Measurements from ENCODE around the gene BTNL8.
"Not testable (repeated sequence)": the region's sequence is repeated elsewhere in the genome, so short reads cannot be mapped to it uniquely, and the experiment has no call there.

BTNL8 gene

DNA sequence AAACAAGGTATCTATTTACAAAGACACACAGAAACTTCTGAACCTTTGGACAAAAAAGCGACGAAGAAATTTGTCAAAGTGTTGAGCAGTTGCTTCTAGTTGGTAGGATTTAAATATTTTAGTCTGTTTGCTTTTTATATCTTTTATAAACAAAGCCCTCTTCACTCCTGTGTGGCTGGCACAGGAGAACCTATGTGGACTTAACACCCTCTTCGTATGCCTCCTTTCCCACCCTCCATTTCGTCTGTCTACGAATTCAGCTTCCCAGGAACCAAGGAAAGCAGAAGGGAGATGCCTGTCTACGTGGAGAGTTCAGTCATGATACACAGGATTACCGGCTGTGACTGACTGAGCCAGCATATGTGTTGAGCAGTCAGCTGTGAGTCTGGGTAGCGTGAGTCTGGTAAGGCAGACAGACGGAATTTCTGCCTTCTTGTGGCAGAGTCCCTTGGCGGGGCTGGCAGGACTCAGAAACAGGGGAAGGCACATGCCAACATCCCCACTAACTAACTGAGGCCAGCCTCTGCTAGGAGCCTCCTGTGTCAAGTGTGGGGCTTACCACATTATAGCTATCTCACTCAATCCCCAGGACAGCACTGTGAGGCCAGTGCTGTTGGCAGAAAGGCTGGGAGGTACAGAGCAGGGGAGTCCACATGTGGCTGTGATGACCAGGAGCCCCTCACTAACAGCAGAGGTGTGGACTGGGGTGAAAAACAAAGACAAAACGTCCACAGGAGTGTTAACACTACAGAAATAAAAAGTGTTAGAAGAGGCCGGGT, 24.0 kb upstream of the BTNL8 start:
- DNase-seq (ENCODE audit: low read depth), result no peak

DNA sequence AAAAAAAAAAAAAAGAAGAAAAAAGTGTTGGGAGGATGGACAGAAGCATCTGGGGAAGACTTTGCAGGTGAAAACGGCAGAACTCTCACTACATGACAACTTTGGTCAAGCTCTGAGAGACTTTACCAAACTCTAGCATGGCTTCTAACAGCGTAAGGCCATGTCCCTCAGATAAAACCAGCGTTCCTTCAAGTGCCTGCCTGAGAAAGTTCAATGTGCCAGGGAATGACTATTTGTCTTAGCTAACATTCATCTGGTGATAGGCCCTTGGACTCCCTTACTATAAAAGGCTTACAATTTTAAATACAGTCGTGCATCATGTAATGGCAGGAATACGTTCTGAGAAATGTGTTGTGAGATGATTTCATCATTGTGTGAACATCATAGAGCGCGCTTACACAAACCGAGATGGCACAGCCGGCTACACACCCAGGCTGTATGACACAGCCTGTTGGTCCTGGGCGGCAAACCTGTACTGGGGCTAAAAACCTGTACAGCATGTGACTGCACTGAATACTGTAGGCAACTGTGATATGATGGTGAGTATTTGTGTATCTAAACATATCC, 23.0 kb upstream of the BTNL8 start:
- no peak for DNase-seq (ENCODE audit: low read depth)

DNA sequence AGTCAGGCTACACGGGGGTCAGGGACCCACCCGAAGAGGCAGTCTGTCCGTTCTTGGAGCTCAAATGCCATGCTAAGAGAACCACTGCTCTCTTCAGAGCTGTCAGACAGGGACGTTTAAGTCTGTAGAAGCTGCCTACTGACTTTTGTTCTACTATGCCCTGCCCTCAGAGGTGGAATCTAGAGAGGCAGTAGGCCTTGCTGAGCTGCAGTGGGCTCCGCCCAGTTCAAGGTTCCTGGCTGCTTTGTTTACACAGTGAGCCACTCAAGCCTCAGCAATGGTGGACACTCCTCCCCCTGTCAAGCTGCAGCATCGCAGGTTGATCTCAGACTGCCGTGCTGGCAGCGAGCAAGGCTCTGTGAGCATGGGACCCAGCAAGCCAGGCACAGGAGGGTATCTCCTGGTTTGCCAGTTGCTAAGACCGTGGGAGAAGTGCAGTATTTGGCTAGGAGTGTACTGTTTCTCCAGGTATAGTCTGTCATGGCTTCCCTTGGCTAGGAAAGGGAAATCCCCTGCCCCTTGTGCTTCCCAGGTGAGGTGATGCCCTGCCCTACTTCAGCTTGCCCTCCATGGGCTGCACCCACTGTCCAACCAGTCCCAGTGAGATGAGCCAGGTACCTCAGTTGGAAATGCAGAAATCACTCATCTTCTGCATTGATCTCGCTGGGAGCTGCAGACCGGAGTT, 13.0 kb upstream of the BTNL8 start:
- DNase-seq (ENCODE audit: low read depth), result not testable (repeated sequence)

DNA sequence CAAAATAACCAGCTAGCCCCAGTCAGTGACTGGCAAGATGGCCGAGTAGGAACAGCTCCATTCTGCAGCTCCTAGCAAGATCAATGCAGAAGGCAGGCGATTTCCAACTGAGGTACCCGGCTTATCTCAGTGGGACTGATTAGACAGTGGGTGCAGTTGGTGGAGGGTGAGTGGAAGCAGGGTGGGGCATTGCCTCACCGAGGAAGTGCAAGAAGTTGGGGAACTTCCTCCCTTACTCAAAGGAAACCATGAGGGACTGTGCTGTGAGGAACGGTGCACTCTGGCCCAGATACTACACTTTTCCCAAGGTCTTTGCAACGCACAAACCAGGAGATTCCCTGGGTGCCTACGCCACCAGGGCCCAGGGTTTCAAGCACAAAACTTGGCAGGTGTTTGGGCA, 9.6 kb upstream of the BTNL8 start:
- no peak for DNase-seq (ENCODE audit: low read depth)

DNA sequence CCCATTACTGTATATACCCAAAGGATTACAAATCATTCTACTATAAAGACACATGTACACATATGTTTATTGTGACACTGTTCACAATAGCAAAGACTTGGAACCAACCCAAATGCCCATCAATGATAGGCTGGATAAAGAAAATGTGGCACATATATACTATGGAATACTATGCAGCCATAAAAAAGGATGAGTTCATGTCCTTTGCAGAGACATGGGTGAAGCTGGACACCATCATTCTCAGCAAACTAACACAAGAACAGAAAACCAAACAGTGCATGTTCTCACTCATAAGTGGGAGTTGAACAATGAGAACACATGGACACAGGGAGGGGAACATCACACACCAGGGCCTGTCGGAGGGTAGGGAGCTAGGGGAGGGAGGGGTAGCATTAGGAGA, 3.6 kb upstream of the BTNL8 start:
- not testable (repeated sequence) for DNase-seq (ENCODE audit: low read depth)

DNA sequence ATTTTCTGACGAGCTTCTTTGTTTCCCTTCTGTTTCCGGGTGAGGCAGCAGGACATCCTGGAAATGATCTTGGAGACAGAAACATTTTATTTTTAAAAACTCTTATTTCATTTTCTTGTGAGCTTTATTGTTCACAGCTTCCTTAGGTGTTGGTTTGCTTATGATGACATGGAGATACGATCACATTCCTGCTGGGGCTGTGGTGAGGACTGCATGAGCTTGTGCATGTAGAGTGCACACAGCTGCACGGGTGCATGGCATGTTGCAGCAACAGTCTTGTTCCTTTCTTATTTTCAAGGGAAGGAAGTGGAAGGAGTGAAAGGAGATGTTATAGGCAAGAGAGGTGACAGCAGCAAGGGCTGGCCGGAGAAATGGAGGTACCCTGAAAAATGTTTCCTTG, 1.2 kb downstream of the BTNL8 start:
- no peak for DNase-seq (ENCODE audit: low read depth)

DNA sequence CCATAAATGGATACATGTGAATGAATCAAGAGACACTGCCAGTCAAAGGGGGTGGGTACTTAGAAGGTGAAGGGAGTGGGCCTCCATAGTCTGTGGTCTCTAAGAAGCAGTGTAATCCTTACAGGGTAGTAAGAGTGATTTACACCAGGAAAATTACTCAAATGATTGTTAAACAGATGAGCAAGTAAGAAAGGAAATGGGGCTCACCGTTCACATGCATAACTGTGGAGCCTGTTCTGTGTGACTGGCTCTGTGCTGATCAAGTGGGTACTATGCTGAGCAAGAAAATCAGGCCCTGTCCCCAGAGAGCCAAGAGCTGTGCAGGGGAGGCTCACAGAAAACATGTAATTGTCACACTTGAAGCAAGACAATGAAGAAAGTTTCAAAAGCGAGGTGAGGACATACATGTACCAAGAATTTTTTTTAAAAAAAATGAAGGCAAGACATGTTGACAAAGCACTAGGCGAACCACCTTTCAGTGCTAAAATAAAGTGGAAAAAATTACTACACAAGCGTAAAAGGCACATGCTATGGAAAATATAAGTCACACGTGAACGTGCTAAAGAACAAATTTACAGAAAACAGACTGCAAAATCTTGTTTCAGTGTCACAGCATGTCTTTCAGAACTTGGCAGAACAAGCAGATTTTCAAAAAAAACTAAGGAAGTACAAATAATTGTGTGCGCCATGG, 2.5 kb downstream of the BTNL8 start:
- no peak for DNase-seq (ENCODE audit: low read depth)

DNA sequence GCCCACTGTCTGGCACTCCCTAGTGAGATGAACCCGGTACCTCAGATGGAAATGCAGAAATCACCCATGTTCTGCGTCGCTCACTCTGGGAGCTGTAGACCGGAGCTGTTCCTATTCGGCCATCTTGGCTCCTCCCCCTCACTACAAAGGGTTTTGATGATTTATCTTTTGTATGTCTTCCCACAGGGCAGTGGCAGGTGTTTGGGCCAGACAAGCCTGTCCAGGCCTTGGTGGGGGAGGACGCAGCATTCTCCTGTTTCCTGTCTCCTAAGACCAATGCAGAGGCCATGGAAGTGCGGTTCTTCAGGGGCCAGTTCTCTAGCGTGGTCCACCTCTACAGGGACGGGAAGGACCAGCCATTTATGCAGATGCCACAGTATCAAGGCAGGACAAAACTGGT, 9.4 kb downstream of the BTNL8 start:
- no peak for DNase-seq (ENCODE audit: low read depth)

DNA sequence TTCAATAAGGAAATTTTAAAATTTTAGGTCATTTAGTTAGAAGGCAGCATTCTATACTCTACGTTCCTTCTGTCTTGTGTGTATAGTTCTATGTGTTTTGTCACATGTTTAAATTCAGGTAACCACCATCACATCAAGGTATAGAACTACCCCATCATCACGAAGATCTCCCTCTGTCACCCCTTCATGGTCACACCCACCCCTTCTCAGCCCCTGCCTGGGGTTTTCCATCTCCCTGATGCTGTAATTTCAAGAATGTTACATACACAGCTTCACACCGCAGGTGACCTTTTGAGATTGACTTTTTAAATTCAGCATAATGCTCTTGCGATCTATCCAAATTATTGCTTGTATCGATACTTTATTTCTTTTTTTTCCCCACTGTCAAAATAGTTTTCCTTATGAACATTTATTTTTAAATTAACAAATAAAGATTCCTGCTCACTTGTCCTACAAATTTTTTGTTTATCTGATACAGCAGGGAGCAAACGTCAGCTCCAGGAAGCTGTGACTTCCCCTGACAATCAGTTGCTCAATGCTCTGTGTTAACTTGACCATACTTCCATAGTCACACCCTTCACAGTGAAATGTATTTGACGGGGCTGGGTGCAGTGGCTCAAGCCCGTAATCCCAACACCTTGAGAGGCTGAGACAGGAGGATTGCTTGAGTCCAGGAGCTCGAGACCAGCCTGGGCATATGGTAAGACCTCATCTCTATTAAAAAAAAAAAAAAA, 10.2 kb downstream of the BTNL8 start:
- no peak for DNase-seq (ENCODE audit: low read depth)

DNA sequence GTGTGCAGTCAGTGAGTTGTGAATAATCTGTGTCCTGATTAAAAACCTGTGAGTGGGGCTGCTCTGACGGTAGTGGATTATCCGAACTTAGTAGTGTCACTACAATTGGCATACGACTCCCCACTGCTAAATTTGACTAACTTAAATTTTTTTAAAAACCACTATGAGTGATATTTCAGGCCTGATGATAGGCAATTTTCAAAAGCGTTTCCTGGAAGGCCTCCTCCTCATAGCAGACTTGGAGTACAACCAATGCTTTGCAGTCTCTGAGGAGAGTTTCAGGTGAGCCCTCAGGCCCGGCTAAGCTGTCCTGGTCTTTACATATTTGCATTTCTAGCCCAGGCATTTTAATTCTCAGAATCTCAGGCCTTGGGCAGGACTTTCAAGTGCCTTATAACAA, 10.8 kb downstream of the BTNL8 start:
- DNase-seq (ENCODE audit: low read depth), result no peak

DNA sequence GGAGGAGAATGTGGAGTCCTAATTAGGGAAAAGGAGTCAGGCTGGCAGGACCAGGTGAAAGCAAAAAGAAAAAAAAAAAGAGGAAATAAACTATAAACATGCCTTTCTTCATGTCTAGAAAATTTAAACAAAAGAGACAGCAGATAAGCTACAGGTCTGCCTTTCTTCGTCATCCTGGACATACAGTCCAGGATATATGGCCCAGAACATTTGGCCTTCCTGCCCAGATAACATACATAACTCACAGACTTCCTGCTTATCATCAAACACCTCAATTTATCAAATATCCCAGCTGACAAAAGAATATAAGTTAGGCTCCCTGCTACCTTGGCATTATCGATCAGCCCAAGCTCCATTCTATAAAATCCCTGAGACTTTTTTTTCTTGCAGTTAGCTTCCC, 11.2 kb downstream of the BTNL8 start:
- DNase-seq (ENCODE audit: low read depth), result no peak

DNA sequence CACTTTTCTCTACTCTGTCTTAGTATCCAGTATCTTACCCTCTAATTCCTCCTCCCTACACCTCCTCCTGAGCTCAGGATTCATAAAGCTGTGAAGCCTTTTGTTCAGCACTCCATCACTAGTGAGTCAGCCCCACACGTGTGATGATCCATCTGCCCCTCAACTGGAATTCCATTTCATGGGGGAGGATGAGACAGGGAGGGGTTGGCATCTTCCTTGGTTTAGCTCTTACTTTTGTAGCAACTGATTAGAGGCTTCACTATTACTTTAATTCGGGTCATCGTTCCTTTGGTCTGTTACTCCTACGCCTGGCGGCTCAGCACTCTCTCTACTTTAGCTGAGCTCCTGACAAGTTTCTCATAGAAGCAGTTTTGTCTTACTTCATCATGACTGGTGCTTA, 11.8 kb downstream of the BTNL8 start:
- no peak for DNase-seq (ENCODE audit: low read depth)

DNA sequence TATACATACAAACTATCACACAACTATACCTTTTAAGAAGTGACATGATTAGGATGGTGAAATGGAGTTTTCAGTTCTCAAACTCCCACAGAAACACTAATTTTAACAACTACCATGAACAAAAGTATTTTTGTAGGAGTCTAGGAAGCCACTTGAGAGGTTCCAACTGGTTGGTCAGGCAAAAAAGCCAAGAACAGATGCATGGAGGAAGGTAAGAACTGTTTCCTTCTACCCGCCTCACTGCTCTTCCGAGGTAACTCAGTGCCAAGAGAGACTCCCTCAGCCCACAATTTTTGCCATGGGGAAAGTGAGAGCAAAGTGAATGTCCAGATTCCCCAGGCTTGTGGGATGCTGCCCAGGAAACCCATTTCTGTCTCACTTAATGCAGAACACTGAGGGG, 15.7 kb downstream of the BTNL8 start:
- no peak for DNase-seq (ENCODE audit: low read depth)

DNA sequence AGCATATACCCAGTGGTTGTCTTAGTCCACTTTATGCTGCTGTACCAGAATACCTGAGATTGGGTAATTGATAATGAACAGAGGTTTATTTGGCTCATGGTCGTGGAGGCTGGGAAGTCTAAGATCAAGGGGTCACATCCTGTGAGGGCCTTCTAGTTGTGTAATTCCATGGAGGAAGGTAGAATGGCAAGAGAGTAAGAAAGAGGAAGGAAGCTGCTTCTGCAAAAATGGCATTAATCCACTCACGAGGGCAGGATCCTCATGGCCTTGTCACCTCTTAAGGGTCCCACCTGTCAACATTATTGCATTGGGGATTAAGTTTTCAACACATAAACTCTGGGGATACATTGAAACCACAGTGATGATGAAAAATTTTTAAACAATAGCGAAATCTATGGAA, 17.0 kb downstream of the BTNL8 start:
- DNase-seq (ENCODE audit: low read depth), result no peak

DNA sequence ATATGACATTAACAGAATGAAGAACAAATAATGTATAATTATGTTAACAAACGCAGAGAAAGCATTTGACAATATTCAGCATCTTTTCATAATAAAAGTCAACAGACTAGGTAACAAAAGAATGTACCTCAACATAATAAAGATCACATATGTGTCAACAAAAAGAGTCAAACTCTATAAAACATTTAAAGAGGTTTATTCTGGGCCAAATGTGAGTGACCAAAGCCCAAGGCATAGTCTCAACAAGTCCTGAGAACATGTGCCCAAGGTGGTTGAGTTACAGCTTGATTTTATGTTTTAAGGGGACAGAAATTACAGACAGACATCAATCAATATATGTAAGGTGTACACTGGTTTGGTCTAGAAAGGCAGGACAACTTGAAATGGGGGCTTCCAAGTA, 19.4 kb downstream of the BTNL8 start:
- DNase-seq (ENCODE audit: low read depth), result no peak

DNA sequence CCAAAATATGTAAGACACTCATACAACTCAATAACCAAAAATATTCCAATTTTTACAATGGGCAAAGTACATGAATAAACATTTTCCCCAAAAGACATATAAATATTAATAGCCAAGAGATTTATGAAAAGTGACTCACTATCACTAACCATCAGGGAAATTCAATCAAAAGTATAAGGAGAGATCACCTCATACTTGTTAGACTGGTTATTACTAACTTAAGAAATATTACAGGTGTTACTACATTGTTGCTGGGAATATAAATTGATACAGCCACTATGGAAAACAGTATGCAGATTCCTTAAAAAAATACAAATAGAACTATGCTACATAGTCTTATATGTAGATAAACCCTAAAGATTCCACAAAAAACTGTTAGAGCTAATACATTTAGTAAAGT, 21.8 kb downstream of the BTNL8 start:
- no peak for DNase-seq (ENCODE audit: low read depth)

DNA sequence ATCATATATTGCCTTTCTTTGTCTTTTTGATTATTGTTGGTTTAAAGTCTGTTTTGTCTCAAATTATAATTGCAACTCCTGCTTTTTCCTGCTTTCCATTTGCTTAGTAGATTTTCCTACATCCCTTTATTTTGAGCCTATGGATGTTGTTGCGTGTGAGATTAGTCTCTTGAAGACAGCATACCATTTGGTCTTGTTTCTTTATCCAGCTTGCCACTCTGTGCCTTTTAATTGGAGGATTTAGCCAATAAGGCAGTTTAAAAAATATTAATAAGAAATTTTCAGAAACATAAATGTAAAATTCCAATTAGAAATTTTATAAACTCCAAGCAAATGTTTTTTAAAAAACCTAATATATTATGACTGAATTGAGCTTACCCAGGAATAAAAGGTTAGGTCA, 24.0 kb downstream of the BTNL8 start:
- DNase-seq (ENCODE audit: low read depth), result no peak

DNA sequence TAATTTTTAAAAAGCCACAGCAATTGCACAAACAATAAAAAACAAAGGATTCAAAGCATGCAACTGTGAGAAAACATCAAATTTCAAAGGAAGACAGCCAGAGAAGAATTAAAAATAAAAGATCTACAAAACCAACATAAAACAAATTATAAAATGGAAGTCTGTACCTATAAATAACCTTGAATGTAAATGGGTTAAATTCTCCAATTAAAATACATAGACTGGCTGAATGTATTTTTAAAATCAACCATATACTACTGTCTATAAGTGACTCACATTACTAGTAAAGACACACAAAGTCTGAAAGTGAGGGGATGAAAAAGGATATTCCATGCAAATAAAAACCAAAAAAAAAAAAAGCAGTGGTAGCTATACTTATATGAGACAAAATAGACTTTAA, 33.7 kb downstream of the BTNL8 start:
- DNase-seq (ENCODE audit: low read depth), result no peak

DNA sequence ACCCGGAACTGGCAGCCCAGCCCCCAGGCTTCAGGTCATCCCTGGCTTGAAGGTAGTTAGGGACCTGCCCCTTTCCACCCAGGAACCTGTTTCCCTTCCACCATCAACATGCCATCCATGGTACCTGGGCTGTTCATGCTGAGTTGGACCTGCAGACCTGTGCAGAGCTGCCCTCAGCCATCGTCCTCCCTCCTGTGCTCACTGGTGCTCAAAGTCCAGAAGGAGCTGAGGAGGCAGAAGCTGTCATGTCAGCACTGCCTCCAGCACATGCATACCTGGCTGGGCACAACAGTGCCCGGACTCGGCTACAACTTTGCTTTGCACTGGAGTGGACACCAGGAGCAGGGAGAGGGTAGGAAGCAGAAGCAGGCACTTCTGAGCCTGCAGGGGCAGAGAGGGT, 36.2 kb downstream of the BTNL8 start:
- DNase-seq (ENCODE audit: low read depth), result no peak

DNA sequence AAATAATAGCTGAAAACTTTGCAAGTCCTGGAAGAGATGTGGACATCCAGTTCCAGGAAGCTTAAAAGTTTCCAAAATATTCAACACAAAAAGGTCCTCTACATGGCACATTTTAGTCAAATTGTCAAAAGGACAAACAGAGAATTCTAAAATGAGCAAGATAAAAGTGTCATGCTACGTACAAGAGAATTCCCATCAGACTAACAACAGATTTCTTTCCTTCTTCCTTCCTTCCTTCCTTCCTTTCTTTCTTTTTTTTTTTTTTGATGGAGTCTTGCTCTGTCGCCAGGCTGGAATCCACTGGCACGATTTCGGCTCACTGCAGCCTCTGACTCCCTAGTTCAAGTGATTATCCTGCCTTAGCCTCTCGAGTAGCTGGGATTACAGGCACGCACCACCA, 39.3 kb downstream of the BTNL8 start:
- no peak for DNase-seq (ENCODE audit: low read depth)

DNA sequence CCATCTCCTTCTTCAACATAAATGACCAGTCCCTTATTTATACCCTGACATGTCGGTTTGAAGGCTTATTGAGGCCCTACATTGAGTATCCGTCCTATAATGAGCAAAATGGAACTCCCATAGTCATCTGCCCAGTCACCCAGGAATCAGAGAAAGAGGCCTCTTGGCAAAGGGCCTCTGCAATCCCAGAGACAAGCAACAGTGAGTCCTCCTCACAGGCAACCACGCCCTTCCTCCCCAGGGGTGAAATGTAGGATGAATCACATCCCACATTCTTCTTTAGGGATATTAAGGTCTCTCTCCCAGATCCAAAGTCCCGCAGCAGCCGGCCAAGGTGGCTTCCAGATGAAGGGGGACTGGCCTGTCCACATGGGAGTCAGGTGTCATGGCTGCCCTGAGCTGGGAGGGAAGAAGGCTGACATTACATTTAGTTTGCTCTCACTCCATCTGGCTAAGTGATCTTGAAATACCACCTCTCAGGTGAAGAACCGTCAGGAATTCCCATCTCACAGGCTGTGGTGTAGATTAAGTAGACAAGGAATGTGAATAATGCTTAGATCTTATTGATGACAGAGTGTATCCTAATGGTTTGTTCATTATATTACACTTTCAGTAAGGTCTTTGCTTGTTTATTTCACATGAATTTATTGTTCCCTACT, 51.5 kb downstream of the BTNL8 start:
- DNase-seq (ENCODE audit: low read depth), result no peak

DNA sequence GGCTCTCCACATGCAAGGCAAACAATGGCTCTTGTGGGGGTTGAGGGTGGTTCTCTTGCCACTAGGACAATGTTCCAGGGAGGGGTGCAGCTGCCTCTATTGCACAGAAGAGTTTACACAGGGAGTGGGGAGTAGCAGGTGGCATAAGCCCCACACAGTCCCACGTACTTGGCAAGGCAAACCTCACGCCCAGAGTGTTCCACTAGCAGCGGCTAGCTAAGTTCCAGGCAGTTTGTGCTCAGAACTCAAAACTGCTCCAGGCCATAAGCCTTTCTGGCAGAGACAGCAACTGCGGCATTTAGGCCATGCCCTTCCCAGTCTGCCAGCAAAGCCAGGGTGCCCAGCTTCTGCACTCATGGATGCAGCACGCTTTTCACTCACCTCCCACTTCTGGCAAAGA, 60.7 kb downstream of the BTNL8 start:
- DNase-seq (ENCODE audit: low read depth), result no peak
